H54 (cell line): ENCODE results near the gene S1PR5.

Experiments used
- DNase-seq: peaks from one replicate; pipeline ENCODE4 v3.0.0; 2011; ENCODE audit warnings: low spot score, mixed read lengths; ENCODE audit not compliant: insufficient read length
- FAIRE-seq: peaks from 3 replicates; lab custom pipeline; 2011; peaks lifted over from hg19 to GRCh38; lab: Jason Lieb, UNC
- POLR2A ChIP-seq: IDR thresholded peaks from 2 replicates; pipeline ENCODE4 v1.6.1; 2011; ENCODE audit warnings: low read depth, mild to moderate bottlenecking, low read length

Gene S1PR5

DNA sequence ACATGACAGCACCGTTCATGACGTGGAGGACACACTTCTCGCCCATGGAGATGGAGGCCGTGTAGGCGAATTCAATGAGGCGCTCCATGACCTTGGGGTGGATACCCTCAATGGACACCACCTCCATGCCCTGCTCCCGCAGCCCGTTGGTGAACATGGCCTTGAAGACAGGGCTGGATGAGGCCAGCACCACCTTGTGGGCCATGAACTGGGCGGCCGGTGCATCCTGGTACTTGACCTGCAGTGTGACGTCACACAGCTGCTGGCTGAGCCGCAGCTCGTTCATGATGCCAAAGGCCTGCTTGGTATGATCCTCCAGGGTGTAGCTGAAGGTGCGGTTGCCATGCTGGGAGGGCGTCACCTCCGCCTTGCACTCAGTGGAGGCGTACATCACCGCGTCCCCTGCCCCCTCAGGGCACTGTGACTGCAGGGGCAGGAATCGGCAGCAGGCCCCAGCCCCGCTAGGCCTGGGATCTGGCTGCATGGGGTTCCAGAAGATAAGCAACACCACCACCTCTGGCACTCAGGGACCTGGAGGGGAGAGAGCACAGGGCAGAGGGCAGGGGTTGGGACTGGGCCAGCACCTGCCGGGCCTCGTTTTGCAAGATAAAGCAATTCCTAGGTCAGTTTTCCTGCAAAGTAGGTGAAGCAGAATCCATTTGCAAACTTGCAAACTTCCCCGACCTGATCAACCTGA, 17.5 kb downstream of the S1PR5 start:
- FAIRE-seq (no peak), DNase-seq (no peak)
- no peak for TF ChIP-seq POLR2A

DNA sequence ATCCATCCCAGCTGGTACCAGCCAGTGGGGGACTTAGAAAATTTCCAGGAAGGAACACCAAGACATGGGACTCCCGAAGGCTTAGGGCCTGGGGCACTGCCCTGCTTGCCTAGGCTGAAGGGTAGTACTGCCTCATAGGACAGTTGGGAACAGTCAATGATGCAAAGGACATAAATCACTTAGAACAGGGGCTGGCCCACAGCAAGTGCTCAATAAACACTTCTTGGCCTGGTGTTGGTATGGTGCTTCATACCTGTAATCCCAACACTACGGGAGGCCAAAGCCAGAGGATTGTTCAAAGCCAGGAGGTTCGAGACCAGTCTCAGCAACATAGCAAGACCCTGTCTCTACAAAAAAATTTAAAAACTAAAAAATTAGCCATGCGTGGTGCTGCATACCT, 19.9 kb downstream of the S1PR5 start:
- no peak for TF ChIP-seq POLR2A
- FAIRE-seq: no peak

DNA sequence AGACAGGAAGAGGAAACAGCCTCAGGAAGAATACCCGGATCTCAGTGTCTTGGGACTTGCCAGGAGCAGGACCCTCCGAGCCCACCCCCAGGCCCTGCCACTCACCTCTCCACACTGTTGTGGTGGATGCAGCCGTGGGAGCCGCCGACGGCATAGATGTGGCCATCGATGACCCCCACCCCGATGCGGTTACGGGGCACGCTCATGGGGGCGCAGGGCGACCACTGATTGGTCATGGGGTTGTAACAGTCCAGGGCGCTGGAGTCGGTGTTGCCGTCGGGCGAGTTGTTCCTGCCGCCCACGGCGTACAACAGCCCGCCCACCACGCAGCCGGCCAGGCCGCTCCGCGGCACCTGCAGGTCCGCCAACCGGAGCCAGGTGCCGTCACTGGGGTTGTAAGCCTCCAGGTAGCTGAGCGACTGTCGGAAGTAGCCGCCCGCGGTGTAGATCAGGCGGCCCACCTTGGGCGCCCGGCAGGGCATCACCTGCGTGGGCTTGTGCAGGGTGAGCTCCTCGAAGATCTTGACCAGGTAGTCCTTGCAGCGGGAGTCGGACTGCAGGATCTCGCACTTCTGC, 25.7 kb downstream of the S1PR5 start:
- DNase-seq: no peak
- no peak for FAIRE-seq
- TF ChIP-seq POLR2A: no peak

More for the DNA sequence above, 19.9 kb downstream of the S1PR5 start:
- no peak for DNase-seq

DNA sequence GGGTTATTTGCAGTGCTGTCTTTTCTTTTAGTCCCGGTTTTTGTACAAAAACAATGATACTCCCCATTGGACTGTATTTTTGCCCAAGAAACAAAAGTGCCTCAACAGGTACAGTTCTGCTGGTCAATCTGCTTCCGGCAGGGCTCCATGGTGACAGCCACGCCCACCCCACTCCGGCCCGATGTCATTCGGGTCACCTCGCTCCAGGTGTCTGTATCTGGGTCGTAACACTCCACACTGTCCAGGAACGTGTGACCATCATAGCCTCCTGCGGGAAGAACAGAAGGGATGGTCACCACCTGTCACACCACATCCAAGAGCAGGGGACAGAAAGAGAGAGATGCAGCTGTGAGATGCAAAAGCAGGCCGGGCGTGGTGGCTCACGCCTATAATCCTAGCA, 30.7 kb downstream of the S1PR5 start:
- no peak for DNase-seq
- no peak for TF ChIP-seq POLR2A
- FAIRE-seq: no peak

DNA sequence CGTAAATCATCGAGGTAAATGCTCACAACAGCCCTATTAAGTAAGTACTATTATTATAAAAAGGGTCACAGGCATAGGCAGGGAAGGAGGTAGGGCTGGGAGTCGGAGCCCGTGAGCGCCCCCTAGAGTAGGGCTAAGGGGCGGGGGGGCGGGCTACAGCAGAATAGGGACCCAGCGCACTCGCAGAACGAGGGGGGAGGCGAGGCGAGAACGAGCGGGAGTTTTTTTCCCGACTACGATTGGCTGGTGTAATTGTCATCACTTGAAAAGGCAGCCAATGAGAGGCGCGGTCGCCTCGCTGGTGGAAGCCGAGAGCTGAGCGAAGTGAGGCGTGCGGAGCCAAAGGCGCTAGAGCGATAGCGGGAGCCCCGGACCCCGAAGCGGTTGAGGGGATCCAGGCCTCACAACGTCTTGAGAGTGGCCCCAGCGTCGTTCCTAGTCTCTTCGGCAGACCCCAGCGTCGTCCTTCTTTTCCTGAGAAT, 38.3 kb downstream of the S1PR5 start:
- TF ChIP-seq POLR2A: peak; percentile 60
- DNase-seq: peak; percentile 85
- FAIRE-seq: peak; percentile 36

DNA sequence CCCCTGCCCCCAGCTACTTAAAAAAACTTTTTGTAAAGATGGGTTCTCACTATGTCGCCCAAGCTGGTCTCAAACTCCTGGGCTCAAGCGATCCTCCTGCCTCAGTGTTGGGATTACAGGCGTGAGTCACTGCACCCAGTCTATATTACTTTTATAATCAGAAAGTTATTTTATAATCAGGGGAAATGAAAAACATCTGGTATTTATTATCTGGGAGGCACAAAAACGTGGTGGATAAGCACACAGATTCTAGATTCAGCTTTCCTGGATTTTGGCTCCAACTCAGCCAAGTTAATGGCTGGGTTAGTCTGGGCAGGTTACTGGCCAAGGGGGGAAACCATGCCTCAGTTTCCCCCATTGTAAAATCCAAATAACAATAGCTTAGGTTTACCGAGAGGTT, 38.8 kb downstream of the S1PR5 start:
- no peak for TF ChIP-seq POLR2A
- FAIRE-seq: no peak
- DNase-seq: no peak

DNA sequence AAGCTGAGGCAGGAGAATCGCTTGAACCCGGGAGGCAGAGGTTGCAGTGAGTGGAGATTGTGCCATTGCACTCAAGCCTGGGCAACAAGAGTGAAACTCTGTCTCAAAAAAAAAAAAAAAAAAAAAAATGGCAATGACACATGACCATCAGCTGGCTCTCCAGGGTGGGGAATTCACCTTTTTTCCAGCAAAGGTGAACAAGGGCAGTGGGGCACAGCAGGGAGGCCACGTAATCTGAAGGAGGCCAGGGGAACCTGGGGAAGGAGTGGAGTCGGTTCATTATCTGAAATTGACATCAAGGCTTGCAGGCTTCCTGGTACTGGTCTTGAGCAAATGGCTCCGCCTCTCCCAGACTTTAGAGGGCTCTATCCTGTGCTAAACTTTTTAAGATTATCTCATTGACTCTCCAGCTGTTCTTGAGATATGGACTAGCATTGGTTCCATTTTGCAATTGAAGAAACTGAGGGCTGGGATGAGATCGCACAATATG, 42.2 kb downstream of the S1PR5 start:
- no peak for FAIRE-seq
- TF ChIP-seq POLR2A: no peak
- DNase-seq: no peak

DNA sequence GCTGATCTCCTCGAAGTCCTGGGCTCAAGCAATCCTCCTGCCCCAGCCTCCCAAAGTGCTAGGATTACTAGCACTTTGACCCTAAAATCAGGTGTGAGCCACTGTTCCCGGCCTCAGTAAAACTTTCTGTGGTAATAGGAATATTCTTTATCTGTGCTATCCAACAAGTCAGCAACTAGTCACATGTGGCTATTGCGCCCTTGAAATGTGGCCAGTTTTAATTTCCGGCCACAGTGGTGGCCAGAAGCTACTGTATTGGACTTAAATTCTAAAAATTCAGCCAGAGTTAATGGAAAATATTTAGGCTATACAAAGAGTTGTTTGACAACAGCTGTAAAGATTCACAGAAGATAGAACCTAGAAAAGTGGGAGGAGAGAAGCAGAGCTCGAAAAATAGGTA, 44.1 kb downstream of the S1PR5 start:
- DNase-seq (no peak), FAIRE-seq (no peak)
- no peak for TF ChIP-seq POLR2A

DNA sequence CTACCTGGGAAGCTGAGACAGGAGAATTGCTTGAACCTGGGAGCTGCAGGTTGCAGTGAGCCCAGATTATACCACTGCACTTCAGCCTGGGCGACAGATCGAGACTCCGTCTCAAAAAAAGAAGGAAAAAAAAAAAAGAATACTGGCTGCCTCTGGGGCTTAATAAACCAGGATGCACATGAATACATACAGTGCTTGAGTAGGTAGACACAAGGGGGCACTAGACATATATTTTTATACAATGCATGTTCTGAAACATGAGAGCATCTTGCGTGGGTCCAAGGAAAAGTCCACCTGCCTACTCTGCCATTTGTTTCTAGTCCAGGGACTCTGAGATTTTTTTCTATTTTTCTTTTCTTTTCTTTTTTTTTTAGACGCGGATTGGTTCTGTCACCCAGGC, 45.3 kb downstream of the S1PR5 start:
- TF ChIP-seq POLR2A: no peak

DNA sequence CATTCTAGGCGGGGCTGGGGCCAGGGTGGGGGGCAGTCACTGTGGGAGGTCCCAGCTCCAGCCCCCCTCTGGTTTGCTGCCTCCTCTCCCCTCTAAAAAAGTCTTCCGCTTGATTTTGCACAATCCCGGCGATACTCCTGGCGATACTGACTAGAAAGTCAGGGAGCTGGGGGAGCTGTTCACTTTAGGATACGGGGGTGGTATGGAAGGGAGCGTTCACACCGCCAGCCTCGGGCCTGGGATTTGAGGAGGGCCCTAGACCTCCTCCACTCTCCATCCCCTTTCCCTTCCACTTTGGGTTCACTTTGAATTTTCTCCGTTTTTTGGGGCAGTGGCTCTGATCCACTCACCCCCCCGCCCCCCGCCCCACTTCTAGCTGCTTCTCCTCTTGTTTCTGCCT, 49.1 kb downstream of the S1PR5 start:
- FAIRE-seq (no peak), DNase-seq (no peak)
- no peak for TF ChIP-seq POLR2A

More for the DNA sequence above, 45.3 kb downstream of the S1PR5 start:
- DNase-seq (no peak), FAIRE-seq (no peak)

DNA sequence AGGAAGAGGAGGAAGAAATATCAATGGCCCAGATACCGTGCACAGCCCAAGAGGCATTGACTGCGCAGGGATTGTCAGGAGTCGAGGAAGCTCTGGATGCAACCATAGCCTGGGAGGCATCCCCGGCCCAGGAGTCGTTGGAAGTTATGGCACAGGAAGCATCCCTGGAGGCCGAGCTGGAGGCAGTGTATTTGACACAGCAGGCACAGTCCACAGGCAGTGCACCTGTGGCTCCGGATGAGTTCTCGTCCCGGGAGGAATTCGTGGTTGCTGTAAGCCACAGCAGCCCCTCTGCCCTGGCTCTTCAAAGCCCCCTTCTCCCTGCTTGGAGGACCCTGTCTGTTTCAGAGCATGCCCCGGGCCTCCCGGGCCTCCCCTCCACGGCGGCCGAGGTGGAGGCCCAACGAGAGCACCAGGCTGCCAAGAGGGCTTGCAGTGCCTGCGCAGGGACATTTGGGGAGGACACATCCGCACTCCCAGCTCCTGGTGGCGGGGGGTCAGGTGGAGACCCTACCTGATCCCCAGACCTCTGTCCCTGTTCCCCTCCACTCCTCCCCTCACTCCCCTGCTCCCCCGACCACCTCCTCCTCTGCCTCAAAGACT, 50.0 kb downstream of the S1PR5 start:
- no peak for FAIRE-seq
- DNase-seq: no peak
- TF ChIP-seq POLR2A: no peak

DNA sequence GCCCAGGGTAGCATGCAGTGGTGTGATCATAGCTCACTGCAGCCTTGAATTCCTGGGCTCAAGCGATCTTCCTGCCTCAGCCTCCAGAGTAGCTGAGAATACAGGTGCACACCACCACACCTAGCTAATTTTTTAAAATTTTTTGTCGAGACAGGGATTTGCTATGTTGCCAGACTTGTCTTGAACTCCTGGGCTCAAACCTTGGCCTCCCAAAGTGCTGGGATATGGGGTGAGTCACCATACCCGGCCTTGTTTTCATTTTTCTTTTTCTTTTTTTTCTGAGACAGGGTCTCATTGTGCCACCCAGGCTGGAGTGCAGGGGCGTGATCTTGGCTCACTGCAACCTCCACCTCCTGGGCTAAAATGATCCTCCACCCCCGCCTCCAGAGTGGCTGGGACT, 52.8 kb downstream of the S1PR5 start:
- no peak for FAIRE-seq
- no peak for TF ChIP-seq POLR2A
- DNase-seq: no peak
